IPS-NIHi7 (cell line): ENCODE data around the gene MMP17.

Experiments
- DNase-seq: peaks from one replicate; pipeline ENCODE4 v3.0.0; 2012; ENCODE audit warnings: mixed read lengths; ENCODE audit errors: extremely low spot score

The MMP17 gene

DNA sequence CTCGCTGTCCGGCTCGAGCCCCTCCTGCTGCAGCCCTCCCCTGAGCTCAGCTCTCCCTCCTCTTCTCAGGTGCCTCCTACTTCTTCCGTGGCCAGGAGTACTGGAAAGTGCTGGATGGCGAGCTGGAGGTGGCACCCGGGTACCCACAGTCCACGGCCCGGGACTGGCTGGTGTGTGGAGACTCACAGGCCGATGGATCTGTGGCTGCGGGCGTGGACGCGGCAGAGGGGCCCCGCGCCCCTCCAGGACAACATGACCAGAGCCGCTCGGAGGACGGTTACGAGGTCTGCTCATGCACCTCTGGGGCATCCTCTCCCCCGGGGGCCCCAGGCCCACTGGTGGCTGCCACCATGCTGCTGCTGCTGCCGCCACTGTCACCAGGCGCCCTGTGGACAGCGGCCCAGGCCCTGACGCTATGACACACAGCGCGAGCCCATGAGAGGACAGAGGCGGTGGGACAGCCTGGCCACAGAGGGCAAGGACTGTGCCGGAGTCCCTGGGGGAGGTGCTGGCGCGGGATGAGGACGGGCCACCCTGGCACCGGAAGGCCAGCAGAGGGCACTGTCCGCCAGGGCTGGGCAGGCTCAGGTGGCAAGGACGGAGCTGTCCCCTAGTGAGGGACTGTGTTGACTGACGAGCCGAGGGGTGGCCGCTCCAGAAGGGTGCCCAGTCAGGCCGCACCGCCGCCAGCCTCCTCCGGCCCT, 22.8 kb downstream of the MMP17 start:
- no peak for DNase-seq

DNA sequence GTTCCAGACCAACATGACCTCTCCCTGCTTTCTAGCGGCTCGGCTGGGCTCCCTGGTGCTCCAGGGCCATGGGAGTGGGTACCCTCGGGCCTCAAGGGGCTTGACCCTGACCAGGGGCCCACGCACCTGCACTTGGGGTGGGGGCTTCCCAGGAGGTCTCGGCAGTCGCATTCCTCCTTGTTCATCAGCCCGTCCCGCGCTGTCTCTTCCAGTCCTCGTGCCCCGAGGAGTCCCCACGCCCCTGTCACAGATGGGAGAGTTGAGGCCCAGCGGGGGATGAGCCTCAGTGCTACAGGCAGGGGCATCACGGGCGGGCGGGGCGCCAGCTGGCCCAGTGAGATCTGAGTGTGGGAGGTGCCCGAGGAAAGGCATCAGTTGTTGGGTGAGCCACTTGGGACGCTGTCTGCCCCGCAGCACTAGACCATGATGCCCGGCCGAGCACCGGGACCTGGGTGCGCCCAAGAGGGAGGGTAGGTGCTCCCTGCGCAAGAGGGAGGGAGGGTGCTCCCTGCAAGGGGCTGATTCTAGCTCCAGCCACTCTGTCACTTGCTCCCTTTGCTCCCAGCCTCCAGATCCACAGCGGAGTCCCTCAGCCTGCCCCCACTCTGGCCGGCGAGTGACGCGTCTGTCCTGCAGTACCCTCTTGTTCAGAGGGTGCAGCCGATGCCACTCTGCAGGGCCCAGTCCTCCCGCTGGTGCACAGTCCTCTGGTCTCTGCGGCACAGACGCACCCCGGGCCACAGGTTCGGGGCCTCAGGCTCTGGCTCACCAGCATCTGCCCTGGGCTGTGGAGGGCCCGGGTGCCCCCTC, 23.8 kb downstream of the MMP17 start:
- DNase-seq = no peak

DNA sequence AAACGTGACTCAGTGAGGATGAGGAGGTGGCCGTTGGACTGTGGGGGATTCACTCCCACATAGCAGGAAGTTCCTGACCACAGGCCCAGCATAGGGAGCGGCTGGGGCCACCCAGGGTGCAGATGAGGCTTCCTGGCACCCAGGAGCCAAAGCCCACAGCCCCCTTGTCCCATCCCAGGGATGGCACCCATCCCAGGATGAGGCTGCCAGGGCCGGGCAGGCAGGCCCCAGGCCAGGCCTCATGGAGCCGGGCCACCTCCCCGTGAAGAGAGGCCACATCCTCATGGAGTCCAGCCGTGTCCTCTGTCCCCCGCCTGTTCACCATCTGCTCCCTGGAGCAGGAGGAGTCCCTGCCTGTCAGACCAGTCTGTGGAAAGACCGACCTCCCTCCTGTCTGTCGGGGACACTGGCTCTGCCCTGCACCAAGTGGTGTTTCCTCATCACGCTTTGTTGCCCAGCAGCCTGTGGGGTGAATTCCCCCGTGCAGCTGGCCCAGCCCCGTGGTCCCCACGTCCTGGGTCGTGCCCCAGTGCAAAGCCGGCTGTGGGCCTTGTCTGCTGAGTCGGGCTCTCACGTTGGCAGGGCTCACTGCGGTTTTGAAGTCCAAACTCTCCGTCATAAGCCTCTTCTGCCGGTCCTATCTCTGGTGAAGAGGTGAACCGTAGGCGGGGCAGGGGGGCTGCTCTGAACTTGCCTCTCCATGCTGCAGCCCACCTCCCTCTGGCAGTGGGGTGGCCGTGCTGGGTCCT, 24.5 kb downstream of the MMP17 start:
- DNase-seq = no peak

DNA sequence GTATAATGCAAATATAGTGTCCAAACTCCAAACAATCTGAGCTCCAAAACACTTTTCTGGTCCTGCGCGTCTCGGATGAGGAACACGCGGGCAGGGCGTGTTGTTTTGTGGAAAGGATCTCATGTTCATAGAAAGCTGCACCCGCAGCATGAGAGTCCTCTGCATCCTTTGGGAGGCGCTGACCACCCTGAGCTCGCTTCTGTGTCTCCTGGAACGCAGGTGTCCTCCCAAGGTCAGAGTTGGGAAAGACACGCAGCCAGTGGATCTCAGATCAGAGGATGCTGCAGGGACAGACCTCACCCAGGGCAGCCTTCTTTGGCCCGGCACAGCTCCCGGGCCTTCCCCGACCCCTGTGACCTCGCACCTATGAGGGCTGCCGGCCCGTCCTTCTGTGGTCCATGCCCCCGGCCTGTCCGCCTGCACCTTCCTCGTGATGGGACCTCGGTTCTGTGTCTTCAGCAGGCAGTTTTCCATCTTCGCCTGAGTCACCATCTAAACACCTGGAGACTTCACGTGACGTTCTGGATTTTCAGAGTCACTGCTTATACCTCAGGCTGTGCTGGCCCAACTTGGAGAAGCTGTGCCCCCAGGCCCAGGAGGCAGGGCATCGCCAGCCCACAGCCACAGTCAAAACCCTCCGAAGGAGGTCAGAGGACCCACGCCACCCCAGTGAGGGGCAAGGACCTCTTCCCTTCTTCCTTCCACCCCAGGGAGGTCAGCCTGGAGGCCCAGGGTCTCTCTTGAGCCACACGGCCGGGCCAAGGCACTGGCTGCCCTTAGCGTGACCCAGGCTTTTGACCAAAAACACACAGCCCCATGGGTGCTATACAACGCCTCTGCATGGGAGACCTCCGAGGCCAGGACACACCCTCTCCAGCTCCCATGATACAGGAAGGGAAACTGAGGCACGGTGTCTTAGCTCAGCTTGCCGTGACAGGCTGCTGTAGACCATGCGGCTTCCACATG, 25.9 kb downstream of the MMP17 start:
- no peak for DNase-seq

DNA sequence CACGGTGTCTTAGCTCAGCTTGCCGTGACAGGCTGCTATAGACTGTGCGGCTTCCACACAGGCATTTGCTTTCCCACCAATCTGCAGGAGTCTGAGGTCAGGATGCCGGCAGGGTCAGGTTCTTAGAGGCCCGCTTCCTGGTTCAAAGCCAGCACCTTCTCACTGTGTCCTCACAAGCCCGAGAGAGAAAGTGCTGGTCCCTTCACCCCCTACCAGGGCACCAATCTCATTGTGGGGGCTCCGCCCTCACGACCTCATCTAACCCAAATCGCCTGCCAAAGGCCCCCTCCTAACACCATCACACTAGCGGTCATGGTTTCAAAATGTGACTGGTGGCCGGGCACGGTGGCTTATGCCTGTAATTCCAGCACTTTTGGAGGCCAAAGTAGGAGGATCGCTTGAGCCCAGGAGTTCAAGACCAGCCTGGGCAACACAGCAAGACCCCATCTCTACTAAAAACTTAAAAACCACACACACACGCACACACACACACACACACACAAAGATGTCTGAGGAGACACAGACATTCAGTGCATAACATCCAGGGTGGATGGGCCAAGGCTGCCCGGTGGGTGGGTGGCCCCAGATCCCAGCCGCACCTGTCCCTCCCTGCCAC, 26.8 kb downstream of the MMP17 start:
- no peak for DNase-seq

DNA sequence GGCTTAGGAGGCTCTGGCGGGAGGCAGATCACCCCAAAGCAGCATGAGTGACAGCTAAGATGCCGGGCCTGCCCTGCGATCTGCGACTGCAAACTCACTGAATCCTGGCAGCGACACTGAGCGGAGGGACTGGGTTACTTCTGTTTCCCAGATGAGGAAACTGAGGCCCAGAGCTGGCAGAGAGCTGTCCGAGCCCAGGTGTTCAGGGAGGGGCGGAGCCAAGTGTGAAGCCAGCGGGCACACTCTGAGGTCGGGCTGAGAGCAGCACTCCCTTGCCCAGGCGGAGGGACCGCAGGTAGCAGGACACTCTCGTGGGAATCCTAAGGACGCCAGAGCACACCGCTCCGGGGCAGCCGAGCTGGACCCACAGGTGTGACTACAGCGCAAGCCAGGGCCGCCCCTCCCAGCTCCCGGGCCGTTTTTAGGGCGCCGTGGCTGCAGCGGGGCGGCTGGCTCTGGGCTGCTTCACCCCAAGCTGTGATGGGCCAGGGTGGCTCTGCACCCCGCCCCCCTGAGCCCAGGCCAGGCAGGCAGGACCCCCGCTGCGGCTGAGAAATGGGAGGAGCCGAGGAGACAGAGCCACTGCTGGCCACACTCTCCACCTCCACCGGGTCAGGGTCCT, 27.4 kb downstream of the MMP17 start:
- DNase-seq = no peak

DNA sequence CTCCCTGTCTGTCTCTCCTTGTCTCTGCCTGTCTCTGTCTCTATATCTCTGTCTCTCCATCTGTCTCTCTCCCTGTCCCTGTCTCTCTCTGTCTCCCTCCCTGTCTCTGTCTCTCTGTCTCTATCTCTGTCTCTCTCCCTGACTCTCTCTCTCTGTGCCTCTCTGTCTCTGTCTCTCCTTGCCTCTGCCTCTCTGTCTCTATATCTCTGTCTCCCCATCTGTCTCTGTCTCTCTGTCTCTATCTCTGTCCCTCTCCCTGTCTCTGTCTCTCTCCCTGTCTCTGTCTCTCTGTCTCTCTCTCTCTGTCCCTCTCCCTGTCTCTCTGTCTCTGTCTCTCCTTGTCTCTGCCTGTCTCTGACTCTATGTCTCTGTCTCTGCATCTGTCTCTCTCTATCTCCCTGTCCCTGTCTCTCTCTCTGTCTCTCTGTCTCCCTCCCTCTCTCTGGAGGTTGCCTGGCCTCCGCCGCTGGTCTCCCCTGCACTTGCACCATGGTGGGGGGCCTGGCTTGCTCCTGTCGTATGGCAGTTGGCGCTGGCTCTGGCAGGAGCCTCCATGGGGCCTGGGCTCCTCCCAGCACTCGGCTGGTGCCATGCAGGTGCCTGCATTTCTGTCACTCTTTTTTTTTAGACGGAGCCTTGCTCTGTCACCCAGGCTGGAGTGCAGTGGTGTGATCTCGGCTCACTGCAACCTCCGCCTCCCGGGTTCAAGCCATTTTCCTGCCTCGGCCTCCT, 28.3 kb downstream of the MMP17 start:
- no peak for DNase-seq

DNA sequence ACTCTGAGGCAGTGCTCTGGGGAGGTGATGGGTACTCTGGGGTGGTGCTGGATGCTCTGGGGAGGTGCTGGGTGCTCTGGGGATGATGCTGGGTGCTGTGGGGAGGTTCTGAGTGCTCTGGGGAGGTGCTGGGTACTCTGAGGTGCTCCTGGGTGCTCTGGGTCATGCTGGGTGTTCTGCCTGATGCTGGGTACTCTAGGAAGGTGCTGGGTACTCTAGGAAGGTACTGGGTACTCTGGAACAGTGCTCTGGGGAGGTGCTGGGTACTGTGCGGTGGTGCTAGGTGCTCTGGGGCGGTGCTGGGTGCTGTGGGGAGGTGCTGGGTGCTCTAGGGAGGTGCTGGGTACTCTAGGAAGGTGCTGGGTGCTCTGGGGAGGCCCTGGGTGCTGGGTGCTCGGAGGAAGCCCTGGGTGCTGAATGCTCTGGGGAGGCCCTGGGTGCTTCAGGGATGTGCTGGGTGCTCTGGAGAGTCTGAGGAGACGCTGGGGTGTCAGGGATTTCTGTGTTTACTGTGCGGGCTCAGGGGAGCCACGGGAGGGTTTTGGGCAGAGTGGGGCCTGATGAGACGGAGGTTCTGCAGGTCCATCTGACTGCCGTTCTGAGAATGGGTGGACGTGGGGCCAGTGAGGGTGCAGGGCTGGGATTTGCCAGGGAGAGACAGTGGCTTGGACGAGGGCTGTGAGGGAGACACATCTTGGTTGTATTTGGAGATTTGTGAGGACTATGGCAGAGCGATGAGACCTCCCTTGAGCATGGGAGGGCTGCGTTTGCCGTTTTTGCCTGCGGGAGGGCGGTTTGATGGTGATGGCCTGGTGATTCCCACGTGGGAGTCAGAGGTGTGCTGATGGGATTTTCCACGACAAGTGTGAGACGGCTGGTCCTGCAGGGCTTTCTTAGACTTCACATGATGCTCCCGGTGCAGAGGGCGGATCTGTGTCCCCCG, 30.0 kb downstream of the MMP17 start:
- no peak for DNase-seq

DNA sequence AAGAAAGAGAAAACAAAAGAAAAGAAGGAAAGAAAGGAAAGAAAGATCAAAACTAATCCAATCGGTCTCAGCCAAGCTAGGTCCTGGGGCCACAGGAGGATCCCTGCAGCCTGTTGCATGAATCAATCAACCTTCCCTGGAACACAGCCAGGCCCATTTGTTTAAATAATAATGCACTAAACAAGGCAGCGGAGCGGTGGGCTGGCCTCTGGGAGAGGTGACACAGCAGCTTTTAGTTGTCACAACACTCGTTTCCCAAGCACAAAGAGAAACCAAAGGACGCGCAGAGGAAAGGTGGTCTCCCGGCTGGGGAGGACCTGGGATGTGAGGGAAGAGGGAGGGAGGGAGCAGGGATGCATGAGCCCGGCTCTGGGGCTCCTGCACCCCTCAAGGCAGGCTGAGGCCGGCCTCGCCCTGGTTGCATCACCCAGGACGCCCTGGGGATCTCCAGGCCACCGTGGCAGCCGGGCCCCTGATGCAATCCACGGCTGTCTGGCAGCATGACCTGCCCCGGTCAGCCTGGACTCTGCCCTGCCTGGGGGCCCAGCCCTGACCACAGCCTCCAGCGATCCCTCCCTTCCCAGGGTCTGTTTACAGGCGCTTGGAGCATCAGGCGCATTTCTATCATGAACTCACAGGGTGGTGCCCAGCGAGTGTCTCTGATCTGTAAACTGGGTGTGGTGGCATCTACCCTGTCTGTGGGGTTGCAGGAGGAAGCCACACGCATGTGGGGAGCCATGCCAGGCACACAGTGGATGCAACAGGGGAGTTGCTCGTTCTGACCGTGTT, 32.5 kb downstream of the MMP17 start:
- DNase-seq = peak; percentile 64

DNA sequence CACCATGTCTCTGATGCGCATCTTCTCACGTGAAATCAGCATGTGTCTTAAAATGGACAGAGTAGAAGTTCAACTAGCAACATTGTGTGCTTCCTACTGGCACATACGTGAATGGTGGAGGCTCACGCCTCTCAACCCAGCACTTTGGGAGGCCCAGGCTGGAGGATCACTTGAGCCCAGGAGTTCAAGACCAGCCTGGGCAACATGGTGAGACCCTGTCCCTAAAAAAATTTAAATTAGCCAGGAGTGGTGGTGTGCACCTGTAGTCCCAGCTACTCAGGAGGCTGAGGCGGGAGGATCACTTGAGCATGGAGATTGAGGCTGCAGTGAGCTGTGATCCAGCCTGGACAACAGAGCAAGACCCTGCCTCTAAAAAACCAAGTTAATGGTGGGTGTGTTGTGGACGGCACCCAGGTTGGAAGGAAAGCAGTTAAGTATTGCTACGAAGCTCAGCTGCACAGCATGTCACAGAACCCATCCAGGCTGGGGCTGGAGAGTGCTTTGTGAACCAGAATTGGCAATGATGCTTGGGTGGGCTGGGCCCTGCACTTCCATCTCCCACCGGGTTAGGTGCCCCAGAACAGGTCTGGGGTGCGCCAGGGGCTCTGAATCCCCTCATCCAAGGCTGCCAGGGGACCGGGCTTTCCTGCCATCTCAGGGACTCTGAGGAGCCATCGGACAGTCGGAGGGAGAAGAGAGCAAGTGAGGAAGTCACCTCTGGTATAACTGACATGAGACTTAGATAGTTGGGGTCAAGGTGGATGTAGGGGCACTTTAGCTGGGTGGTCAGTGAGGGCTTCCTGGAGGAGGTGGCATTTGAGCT, 33.3 kb downstream of the MMP17 start:
- no peak for DNase-seq

DNA sequence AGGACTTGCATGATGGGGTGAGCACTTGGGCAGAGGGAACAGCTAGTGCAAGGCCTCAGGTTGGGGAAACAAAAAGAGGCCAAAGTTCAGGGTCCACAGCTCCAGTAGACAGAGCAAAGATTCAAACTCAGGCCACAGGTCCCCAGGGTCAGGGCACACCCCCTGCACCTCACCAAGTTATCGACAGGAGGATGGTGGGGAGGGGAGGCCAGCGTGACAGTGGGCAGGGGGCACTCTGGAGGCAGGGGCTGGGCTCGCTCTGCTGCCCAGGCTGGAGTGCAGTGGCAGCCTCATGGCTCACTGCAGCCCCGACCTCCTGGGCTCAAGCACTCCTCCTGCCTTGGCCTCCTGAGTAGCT, 33.9 kb downstream of the MMP17 start:
- no peak for DNase-seq

DNA sequence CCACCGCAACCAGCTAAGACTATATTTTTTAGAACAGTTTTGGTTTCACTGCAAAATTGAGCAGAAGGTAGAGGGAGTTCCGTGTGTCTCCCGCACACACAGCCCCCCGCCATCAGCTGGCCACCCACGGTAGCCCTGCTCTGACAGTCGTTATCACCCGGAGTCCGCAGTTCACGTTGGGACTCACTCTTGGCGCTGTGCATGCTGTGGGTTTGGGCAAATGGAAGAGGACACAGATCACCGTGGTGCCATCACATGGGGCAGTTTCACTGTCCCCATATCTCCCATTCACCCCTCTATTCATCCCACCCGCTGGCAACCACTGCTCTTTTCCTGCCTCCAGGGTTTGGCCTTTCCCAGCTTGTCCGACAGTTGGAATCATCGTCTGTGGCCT, 34.4 kb downstream of the MMP17 start:
- no peak for DNase-seq

DNA sequence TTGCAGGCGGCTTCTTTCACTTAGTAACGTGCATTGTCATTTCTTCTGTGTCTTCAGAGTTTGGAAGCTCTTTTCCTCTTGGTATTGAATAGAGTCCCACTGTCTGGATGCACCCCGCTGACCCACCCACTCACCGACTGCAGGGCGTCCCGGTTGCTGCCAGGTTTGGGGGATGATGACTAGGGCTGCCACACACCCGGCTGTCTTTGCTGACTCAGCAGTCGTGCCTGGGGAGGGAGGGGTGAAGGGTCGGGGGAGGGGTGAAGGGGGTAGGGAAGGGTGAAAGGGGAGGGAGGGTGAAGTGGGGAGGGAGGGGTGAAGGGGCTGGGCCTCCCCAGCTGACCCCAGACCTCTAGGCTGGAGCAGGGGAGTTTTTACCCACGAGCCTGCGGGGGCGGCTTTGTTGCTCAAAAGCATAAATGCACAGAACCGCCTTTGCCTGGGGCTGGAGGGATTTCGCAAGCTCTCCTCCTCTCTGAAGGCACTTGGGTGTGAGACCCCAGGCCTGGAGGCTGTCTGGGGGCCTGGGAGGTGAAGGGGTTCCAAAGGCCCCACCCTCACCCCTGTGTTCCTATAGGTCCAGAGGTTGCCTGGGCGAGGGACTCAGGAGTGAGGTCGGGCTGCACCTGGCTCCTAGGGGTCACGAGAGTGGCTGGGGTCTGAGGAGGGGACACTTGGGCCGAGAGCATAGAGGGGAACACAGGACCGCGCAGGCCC, 35.0 kb downstream of the MMP17 start:
- peak; percentile 72 for DNase-seq

DNA sequence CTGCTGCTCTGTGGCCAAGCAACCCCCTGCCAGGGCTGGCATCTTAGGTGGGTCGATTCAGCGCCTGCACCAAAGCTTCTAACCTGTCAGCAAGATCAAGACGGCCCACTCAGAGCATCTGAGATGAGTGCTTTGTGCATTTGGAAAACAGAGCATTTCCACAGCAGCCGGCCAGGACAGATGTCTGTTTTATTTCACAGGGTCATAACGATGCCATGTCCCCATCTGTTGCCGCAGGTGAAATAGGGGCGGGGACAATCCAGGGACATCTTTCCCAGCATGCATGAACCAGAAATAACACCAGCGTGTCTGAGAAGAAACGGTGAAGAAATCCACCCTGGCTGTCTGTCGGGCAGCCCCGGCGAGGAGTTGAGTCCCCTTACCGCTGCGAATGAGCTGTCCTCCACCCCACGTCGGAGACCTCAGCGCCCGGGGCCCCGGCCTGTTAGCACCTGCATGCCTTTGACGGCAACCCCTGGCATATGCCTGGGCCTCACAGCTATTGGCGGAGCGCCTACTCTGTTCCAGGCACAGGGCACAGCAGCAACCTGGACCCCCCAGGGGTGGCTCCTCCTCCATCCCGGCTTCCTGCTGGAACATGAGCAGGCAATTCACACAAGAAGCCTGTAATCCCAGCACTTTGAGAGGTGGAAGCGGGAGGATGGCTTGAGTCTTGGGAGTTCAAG, 35.7 kb downstream of the MMP17 start:
- no peak for DNase-seq

DNA sequence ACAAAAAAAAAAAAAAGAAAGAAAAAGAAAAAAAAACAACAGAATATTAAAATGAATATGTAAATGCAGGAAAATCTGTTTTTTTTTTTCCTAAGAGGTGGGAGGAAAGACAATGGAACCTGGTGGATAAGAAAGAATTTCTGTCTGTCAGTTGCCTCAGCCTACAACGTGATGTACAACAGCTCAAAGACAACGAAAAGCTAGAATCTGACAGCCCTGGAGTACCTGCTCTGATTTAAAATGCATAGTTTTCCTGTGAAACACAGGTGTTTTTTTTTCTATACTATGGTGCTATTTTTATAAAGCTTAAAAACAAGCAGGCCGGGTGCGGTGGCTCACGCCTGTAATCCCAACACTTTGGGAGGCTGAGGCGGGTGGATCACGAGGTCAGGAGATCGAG, 36.3 kb downstream of the MMP17 start:
- no peak for DNase-seq
